Mononuclear cell (primary cell): ENCODE measurements around the gene SBSN. TPM values are rescaled to one million over a fixed set of nuclear protein-coding genes. Genes with fewer than 3 reads are reported as not detected.

Experiments used
- H3K27me3 ChIP-seq: 2 replicates; pipeline ENCODE4 v1.6.0; 2011; ENCODE audit warnings: low read length, control low read depth; ENCODE audit not compliant: insufficient read depth
- H3K4me1 ChIP-seq: 2 replicates; pipeline ENCODE4 v1.5.1; 2011; ENCODE audit warnings: mild to moderate bottlenecking, low read length, control low read depth; ENCODE audit not compliant: insufficient read depth
- H3K4me3 ChIP-seq: 2 replicates; pipeline ENCODE4 v1.5.1; 2011; ENCODE audit warnings: mild to moderate bottlenecking, low read length, moderate library complexity
- H3K9me3 ChIP-seq: 2 replicates; pipeline ENCODE4 v1.5.1; 2011; ENCODE audit warnings: low read depth, mild to moderate bottlenecking, control low read depth, low read length
- total RNA-seq: library from RNA; depleted of rRNA; stranded (reverse); fragments of >200 nt; gene quantifications from one replicate; pipeline ENCODE4 v1.2.3, GENCODE V29; 2012

SBSN gene
- total RNA-seq, 1 donor, result not detected

GRCh38 chr19:35509861-35510625, 18.1 kb downstream of the SBSN start:
- Histone ChIP-seq H3K4me3 (no peak overlapping the region), H3K27me3 (peaks cover 22% of the 10 kb centered on the region), H3K4me1 (peaks cover 16% of the 10 kb centered on the region), H3K9me3 (no peaks in the 10 kb centered on the region)

GRCh38 chr19:35509018-35509652, 19.0 kb downstream of the SBSN start:
- Histone ChIP-seq H3K4me1 (peaks cover 16% of the 10 kb centered on the region), H3K4me3 (no peak overlapping the region), H3K9me3 (no peaks in the 10 kb centered on the region), H3K27me3 (peaks cover 22% of the 10 kb centered on the region)

- H3K4me1 ChIP-seq, result peaks cover 16% of the 10 kb centered on the region
- no peak overlapping the region for H3K4me3 ChIP-seq
- H3K9me3 ChIP-seq, result no peaks in the 10 kb centered on the region
- H3K27me3 ChIP-seq, result peaks cover 22% of the 10 kb centered on the region
These were observed 20.0 kb downstream of the SBSN start for GRCh38 chr19:35508129-35508528.

DNA sequence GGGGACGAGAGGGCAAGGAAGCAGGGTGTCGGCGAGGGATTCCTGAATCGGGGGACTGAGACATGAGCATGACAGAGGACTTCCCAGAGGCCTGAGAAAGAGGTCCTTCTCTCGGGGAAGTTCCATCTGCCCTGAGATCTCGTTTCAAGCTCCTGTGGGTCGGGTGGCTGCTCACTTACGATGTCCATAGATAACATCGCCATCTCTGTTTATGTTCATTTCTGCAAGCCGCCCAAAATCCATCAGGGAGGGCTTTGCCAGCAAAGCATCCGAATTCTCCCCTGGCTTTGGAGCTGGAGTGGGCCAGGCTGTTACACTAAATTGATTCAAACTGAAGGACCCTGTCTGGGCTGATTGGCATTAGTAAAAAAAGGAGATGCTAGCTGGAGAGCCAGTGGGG, 20.6 kb downstream of the SBSN start:
- H3K27me3 ChIP-seq, result peaks cover 22% of the 10 kb centered on the region
- H3K4me3 ChIP-seq, result no peak overlapping the region
- H3K9me3 ChIP-seq, result no peaks in the 10 kb centered on the region
- H3K4me1 ChIP-seq, result peaks cover 16% of the 10 kb centered on the region

- peaks cover 16% of the 10 kb centered on the region for H3K4me1 ChIP-seq
- H3K4me3 ChIP-seq, result no peak overlapping the region
- peaks cover 22% of the 10 kb centered on the region for H3K27me3 ChIP-seq
These were observed 22.1 kb downstream of the SBSN start for GRCh38 chr19:35506011-35506410.

GRCh38 chr19:35502751-35503150, 25.4 kb downstream of the SBSN start:
- Histone ChIP-seq H3K9me3 (no peaks in the 10 kb centered on the region), H3K27me3 (no peaks in the 10 kb centered on the region), H3K4me3 (no peak overlapping the region), H3K4me1 (no peaks in the 10 kb centered on the region)

More at GRCh38 chr19:35506011-35506410, 22.1 kb downstream of the SBSN start:
- no peaks in the 10 kb centered on the region for H3K9me3 ChIP-seq

- Histone ChIP-seq H3K9me3 (no peaks in the 10 kb centered on the region), H3K4me3 (no peak overlapping the region), H3K27me3 (no peaks in the 10 kb centered on the region), H3K4me1 (no peaks in the 10 kb centered on the region)
These were observed 26.4 kb downstream of the SBSN start for GRCh38 chr19:35501684-35502083.

DNA sequence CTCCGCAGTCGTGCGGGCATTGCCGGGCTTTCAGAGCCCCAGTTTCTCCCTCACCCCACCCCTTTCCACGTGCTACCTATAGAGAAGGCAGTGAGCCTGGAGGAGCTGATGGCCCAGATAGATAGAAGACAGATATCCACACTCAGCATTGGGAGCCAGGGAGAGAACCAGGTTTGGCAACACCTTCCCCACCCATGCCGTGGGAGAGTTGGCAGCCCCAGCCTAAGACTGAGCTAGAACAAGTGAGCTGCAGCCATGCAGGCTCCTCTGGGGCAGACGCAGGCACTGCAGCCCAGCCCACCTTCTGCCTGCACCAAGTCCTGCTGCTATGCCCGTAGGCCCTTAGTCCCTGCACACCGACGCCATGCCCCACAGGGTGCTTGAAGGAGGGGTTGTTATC, 27.5 kb downstream of the SBSN start:
- H3K27me3 ChIP-seq, result no peaks in the 10 kb centered on the region
- H3K4me3 ChIP-seq, result no peak overlapping the region
- no peaks in the 10 kb centered on the region for H3K9me3 ChIP-seq

DNA sequence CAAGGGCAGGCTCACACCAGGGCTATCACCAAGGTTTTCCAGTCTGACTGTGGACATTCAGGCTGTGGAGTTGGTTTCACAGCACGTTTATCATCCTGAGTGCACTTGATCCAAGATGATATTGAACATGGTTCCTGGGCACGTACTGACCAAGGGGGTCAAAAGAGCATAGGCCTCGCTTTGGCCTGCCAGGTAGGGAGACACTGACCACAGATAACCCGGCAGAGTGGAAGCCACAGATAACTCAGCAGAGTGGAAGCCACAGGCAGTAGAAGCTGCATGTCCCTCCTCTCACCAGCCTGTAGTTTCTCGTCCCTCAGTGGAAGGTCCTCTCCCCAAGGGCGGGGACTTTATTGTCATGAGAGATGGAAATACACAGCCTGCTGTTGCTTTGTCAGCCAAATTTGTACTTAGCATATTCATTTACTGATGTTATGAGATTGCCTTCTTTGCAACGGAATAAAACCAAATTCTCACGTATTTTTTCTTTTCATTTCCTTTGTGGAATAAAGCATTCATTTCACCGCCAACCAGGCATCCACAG, 29.1 kb downstream of the SBSN start:
- Histone ChIP-seq H3K4me1 (peaks cover 3% of the 10 kb centered on the region), H3K4me3 (no peak overlapping the region), H3K9me3 (no peaks in the 10 kb centered on the region), H3K27me3 (no peaks in the 10 kb centered on the region)

More for the DNA sequence above, 27.5 kb downstream of the SBSN start:
- H3K4me1 ChIP-seq, result no peaks in the 10 kb centered on the region

DNA sequence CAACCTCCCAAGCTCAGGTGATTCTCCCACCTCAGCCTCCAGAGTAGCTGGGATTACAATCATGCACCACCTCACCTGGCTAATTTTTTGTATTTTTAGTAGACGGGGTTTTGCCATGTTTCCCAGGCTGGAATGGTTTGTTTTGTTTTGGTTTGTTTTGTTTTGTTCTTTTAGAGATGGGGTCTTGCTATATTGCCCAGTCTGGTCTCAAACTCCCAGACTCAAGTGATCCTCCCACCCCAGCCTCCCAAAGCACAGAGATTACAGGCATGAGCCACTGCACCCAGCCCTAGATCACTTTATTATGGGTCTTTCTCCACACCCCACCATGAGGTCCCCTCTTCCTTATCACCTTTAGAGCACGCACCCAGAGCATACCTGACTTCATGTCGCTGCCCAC, 29.9 kb downstream of the SBSN start:
- Histone ChIP-seq H3K4me3 (no peak overlapping the region), H3K27me3 (no peaks in the 10 kb centered on the region), H3K9me3 (no peaks in the 10 kb centered on the region), H3K4me1 (peaks cover 3% of the 10 kb centered on the region)

DNA sequence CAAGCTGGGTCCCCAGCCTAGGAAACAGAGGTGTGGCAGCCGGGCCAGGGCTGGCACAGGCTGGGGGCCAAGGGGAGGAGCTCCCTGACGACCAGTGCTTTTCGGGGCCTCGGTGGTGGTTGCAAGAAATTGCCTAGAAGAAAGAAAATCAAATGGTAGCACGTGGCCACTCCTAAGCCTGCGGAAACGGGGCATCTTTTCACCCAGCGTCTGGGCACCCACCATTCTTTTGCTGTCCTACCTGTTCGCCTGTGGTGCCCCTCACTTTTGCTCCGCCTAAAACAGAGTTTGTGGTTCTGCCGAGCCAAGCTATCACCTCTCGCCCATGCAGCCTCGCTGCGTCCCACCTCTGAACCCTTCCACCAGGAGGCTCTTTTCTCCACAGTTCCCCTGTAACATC, 30.7 kb downstream of the SBSN start:
- no peaks in the 10 kb centered on the region for H3K9me3 ChIP-seq
- no peaks in the 10 kb centered on the region for H3K27me3 ChIP-seq
- peaks cover 3% of the 10 kb centered on the region for H3K4me1 ChIP-seq
- no peak overlapping the region for H3K4me3 ChIP-seq

- no peaks in the 10 kb centered on the region for H3K9me3 ChIP-seq
- H3K27me3 ChIP-seq, result no peaks in the 10 kb centered on the region
- H3K4me1 ChIP-seq, result peaks cover 3% of the 10 kb centered on the region
- H3K4me3 ChIP-seq, result no peak overlapping the region
These were observed 32.7 kb downstream of the SBSN start for GRCh38 chr19:35495107-35496064.

GRCh38 chr19:35493971-35494370, 34.1 kb downstream of the SBSN start:
- no peaks in the 10 kb centered on the region for H3K9me3 ChIP-seq
- H3K27me3 ChIP-seq, result no peaks in the 10 kb centered on the region
- H3K4me3 ChIP-seq, result no peak overlapping the region
- H3K4me1 ChIP-seq, result peaks cover 3% of the 10 kb centered on the region

DNA sequence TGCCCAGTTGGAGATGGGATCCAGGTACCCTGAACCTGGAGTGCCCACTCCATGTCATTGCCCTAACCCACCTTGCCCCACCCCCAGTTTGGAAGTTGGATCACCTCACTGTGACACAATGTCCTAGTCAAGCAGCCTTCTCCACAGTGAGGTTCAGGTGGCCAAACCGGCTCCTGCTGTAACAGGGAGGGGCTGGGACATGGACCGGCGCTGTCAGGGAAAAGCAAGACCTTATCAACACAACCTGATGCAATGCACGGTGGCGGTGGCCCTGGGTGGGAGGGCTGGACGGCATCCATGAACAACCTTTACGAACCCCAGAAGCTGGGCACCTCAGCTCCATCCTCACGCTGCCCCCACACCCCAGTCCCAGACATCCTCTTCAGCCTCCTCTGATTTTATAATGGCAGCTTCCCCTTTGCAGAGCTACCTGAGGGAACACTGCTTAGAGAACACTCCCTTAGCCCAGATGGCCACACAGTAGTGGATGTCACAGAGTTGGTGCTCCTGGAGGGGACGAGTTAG, 36.2 kb downstream of the SBSN start:
- Histone ChIP-seq H3K27me3 (no peaks in the 10 kb centered on the region), H3K4me1 (peaks cover 3% of the 10 kb centered on the region), H3K9me3 (no peaks in the 10 kb centered on the region), H3K4me3 (no peak overlapping the region)
